Adrenal gland (tissue), 12 donors: ENCODE data around the gene PPP1R15A. TPM values are rescaled to one million over a fixed set of nuclear protein-coding genes. Genes with fewer than 3 reads are reported as not detected.
"Not testable (repeated sequence)": the region's sequence is repeated elsewhere in the genome, so short reads cannot be mapped to it uniquely, and the experiment has no call there.

Experiments
- DNase-seq, 7 donors: peaks; one replicate each; pipeline ENCODE4 v3.0.0-alpha.2; 2019 to 2020
- H3K27ac ChIP-seq, 5 donors: fragments of 200-600 bp; sonication (generic) in 4 of 5; 1 replicate in 3 of 5; 2 replicates in 2 of 5; pipeline versions ENCODE4 v1.5.1 to v1.8.0; 2016 to 2020; ENCODE audit warnings: mild to moderate bottlenecking in 1 of 5
- H3K27me3 ChIP-seq: fragments of 200-600 bp; 2 replicates; pipeline ENCODE4 v1.8.0; 2021
- H3K36me3 ChIP-seq, 2 donors: fragments of 200-600 bp; replicated peaks in 1 of 2; 1 replicate in 1 of 2; 2 replicates in 1 of 2; pipeline versions ENCODE4 v1.5.1 to v1.8.0; 2018 to 2022
- H3K4me1 ChIP-seq, 2 donors: fragments of 200-600 bp; replicated peaks in 1 of 2; 1 replicate in 1 of 2; 2 replicates in 1 of 2; pipeline versions ENCODE4 v1.5.1 to v1.8.0; 2018 to 2021
- H3K4me3 ChIP-seq, 4 donors: fragments of 200-600 bp; sonication (generic) in 3 of 4; one replicate each; pipeline ENCODE4 v1.5.1; 2016 to 2018
- H3K9me3 ChIP-seq, 3 donors: fragments of 200-600 bp; sonication (generic) in 1 of 3; replicated peaks in 1 of 3; 1 replicate in 2 of 3; 2 replicates in 1 of 3; pipeline versions ENCODE4 v1.5.1 to v1.8.0; 2016 to 2021
- POLR2A ChIP-seq, 2 donors: fragments of 450-650 bp; IDR thresholded peaks; one replicate each; pipeline ENCODE4 v1.6.1; 2017; ENCODE audit warnings: antibody characterized with exemption in 2 of 2, mild to moderate bottlenecking in 2 of 2, moderate library complexity in 1 of 2
- WGBS, 4 donors: extraction: QIAGEN DNeasy Blood & Tissue Kit in 2 of 4; methylation state at CpG; one replicate each; pipeline versions ENCODE4 v1.1.5 to v1.1.7; 2013 to 2017; 5-methylcytosine and 5-hydroxymethylcytosine counted together
- intact Hi-C, 2 donors: fragments of 100-400 bp; cut with DNase I; formaldehyde crosslinking; loops; one replicate each; pipeline versions ENCODE4 v1.14.1 to v1.15.0; 2022 to 2023
- polyA plus RNA-seq, 3 donors: library from polyadenylated mRNA; stranded (reverse); fragments of 200-250 nt in 2 of 3; fragments of 350-450 nt in 1 of 3; fragmentation: Illumina TruSeq in 1 of 3; extraction: RNeasy Lipid Tissue Mini Kit (QIAGEN cat#74804) in 1 of 3; gene quantifications; one replicate each; pipeline ENCODE4 v1.2.3, GENCODE V29; 2013 to 2014
- total RNA-seq, 9 donors: library from RNA; depleted of rRNA in 4 of 9; stranded (reverse); fragments of >200 nt in 4 of 9; fragments of 120-200 nt in 1 of 9; fragmentation: NEBNext Ultra II Directional in 1 of 9; extraction: Animal tissue kit (Norgen Biotek cat#: 25700) in 1 of 9; gene quantifications; one replicate each; pipeline versions ENCODE4 v1.1.0 to v1.2.4, GENCODE V29; 2013 to 2023
- TF ChIP-seq, protein P1 (sequence below), 6 experiments: fragments of 450-650 bp in 4 of 6; fragments of 200-600 bp in 2 of 6; sonication (generic) in 1 of 6; IDR thresholded peaks; 1 replicate in 5 of 6; 2 replicates in 1 of 6; pipeline versions ENCODE4 v1.5.1 to v1.8.0; 2016 to 2021; ENCODE audit warnings: antibody characterized with exemption in 6 of 6, mild to moderate bottlenecking in 2 of 6, moderate library complexity in 1 of 6
- donor health status: healthy with polysubstance abuse.
- donor health status: Bipolar disorder and iron deficiency.
- donor health status: DM: yes; HTN: yes; CAD: no.
- donor health status: DM: no; HTN: no; CAD: no.
- donor health status: DM: no; HTN: no; CAD: no.
- donor health status: DM: yes; HTN: yes; CAD: no.

The PPP1R15A gene
- total and polyA plus RNA-seq, 12 donors, result 18.2 to 174 (median 43.7) TPM

DNA sequence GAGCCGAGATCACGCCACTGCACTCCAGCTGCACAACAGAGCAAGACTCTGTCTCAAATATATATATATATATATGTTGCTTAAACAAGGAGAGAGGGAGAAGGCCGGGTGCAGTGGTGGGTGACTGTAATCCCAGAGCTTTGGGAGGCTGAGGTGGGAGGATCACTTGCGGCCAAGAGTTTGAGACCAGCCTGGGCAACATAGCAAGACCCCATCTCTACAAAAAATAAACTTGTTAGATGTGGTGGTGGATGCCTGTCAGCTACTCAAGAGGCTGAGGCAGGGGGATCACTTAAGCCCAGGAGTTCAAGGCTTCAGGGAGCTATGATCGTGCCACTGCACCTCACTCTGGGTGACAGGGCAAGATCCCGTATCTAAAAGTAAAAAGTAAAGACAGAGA, 30.6 kb upstream of the PPP1R15A start:
- Histone ChIP-seq H3K4me1 (peaks cover 0 to 7% of the 10 kb centered on the region in 2 donors), H3K9me3 (no peaks in the 10 kb centered on the region), H3K36me3 (peaks cover 0 to 12% of the 10 kb centered on the region in 2 donors), H3K27me3 (no peaks in the 10 kb centered on the region), H3K27ac (no peak overlapping the region), H3K4me3 (no peak overlapping the region)
- WGBS, 4 donors, result 89 to 94% (median 92%) methylated on average over 6 of the region's 6 CpGs
- DNase-seq, result no peak
- intact Hi-C loops, result loop anchor here (10.0 kb wide), 2 partner anchors 167 to 197 kb away; partner anchors contain the start of genes CA11 (in 1 of the 2) and NTN5 (in 1 of the 2)
- no peak for TF ChIP-seq POLR2A (IDR thresholded peaks at IDR 0.05)
- TF ChIP-seq, protein P1, sequence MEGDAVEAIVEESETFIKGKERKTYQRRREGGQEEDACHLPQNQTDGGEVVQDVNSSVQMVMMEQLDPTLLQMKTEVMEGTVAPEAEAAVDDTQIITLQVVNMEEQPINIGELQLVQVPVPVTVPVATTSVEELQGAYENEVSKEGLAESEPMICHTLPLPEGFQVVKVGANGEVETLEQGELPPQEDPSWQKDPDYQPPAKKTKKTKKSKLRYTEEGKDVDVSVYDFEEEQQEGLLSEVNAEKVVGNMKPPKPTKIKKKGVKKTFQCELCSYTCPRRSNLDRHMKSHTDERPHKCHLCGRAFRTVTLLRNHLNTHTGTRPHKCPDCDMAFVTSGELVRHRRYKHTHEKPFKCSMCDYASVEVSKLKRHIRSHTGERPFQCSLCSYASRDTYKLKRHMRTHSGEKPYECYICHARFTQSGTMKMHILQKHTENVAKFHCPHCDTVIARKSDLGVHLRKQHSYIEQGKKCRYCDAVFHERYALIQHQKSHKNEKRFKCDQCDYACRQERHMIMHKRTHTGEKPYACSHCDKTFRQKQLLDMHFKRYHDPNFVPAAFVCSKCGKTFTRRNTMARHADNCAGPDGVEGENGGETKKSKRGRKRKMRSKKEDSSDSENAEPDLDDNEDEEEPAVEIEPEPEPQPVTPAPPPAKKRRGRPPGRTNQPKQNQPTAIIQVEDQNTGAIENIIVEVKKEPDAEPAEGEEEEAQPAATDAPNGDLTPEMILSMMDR (IDR thresholded peaks at IDR 0.05), result no peak

DNA sequence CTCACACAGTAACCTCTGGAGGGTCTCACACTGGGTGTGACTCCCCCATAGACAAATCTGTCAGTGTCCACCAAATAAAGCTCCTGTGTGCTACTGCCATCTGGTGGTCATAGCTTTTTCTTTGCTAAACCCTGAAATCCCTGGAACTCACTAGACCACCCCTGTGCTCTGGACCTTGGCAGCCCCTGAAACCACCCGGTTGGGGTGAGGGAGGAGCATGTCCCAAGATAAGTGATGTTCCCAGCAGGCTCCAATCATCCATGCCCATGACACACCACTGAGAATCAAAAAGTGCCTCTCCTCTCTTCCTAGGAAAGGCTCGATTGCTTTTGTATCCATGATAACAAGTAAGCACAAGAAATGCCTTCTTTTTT, 29.4 kb upstream of the PPP1R15A start:
- TF ChIP-seq, protein P1 (IDR thresholded peaks at IDR 0.05), result peak; percentile 67 to 86 (median 74)
- TF ChIP-seq POLR2A (IDR thresholded peaks at IDR 0.05), result no peak
- WGBS, 4 donors, result 40 to 47% (median 44%) methylated on average over 2 of the region's 2 CpGs
- intact Hi-C loops, result loop anchor here (2.0 to 10.0 kb wide), 4 partner anchors 48 to 198 kb away; partner anchors contain the start of genes CA11 (in 1 of the 2) and NTN5 (in 1 of the 2)
- Histone ChIP-seq H3K27me3 (no peaks in the 10 kb centered on the region), H3K9me3 (no peaks in the 10 kb centered on the region), H3K4me1 (no peaks in the 10 kb centered on the region), H3K27ac (no peak overlapping the region), H3K4me3 (no peak overlapping the region), H3K36me3 (peaks cover 0 to 24% of the 10 kb centered on the region in 2 donors)
- DNase-seq, result peak in 6 of 7 donors; percentile 44 to 64 (median 56)

DNA sequence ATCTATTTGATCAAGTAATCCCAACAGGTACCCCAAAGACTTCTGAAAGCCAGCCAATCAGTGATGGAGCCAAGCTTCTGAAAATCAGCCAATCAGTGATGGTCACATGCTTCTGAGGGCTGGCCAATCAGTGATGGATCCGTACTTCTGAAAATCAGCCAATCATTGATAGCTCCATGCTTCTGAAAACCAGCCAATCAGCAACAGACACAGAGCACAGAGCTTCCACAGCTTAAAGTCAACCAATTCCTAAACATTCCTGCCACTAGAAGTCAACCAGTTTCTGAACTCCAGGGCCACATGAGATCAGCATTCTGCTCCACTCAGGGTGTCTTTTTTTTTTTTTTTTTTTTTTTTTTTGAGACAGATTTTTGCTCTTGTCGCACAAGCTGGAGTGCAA, 27.7 kb upstream of the PPP1R15A start:
- H3K27me3 ChIP-seq, result no peaks in the 10 kb centered on the region
- 80 to 86% (median 84%) methylated on average over 2 of the region's 2 CpGs for WGBS, 4 donors
- no peak overlapping the region for H3K4me3 ChIP-seq
- peaks cover 0 to 25% of the 10 kb centered on the region in 2 donors for H3K36me3 ChIP-seq
- H3K4me1 ChIP-seq, result no peaks in the 10 kb centered on the region
- TF ChIP-seq POLR2A (IDR thresholded peaks at IDR 0.05), result no peak
- TF ChIP-seq, protein P1 (IDR thresholded peaks at IDR 0.05), result peak in 3 of 6 experiments; percentile 12 to 29 (median 15)
- H3K9me3 ChIP-seq, result no peaks in the 10 kb centered on the region
- intact Hi-C loops, result loop anchor here (10.0 kb wide), 2 partner anchors 170 to 200 kb away; partner anchors contain the start of genes CA11 (in 1 of the 2) and NTN5 (in 1 of the 2)
- DNase-seq, result no peak
- H3K27ac ChIP-seq, result no peak overlapping the region

DNA sequence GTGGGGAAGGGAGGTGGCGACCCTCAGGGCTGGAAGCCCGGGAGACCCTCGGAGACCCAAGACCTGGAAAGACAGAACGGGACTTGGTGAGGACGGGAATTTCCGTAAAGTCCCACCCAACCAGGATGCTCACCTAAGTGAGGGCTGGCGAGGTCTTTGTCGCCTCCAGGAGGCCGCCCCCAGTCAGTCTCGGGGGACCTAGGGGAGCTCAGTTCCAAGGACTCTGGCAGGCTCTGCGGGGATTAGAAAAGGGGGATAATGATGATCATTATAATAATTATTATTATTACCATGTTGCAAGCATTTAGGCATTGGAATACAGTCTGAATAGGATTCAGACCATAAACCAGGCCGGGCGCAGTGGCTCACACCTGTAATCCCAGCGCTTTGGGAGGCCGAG, 26.8 kb upstream of the PPP1R15A start:
- WGBS, 4 donors, result 92 to 96% (median 92%) methylated on average over 14 to 15 of the region's 15 CpGs
- intact Hi-C loops, result loop anchor here (10.0 kb wide), 2 partner anchors 171 to 201 kb away; partner anchors contain the start of genes CA11 (in 1 of the 2) and NTN5 (in 1 of the 2)
- Histone ChIP-seq H3K27ac (no peak overlapping the region), H3K9me3 (no peaks in the 10 kb centered on the region), H3K27me3 (no peaks in the 10 kb centered on the region), H3K4me1 (no peaks in the 10 kb centered on the region), H3K36me3 (peaks cover 0 to 25% of the 10 kb centered on the region in 2 donors), H3K4me3 (no peak overlapping the region)
- TF ChIP-seq POLR2A (IDR thresholded peaks at IDR 0.05), result no peak
- TF ChIP-seq, protein P1 (IDR thresholded peaks at IDR 0.05), result no peak
- DNase-seq, result no peak

DNA sequence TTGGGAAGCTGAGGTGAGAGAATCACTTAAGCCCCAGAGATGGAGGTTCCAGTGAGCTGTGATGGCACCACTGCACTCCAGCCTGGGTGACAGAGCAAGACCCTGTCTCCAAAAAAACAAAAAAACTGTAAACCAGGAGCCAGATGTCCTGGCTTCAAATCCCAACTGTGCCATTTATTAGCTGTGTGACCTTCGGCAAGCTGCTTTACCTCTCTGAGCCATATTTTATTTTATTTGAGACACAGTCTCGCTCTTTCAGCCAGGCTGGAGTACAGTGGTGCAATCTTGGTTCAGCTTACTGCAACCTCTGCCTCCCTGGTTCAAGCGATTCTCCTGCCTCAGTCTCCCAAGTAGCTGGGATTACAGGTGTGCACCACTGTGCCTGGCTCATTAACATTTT, 25.6 kb upstream of the PPP1R15A start:
- not testable (repeated sequence) for H3K4me1 ChIP-seq, H3K27me3 ChIP-seq, DNase-seq, H3K27ac ChIP-seq, H3K4me3 ChIP-seq, H3K9me3 ChIP-seq
- WGBS, 4 donors, result 87 to 96% (median 94%) methylated on average over 3 of the region's 3 CpGs
- intact Hi-C loops, result loop anchor here (10.0 kb wide), 2 partner anchors 172 to 202 kb away; partner anchors contain the start of genes CA11 (in 1 of the 2) and NTN5 (in 1 of the 2)
- peaks cover 0 to 25% of the 10 kb centered on the region in 2 donors for H3K36me3 ChIP-seq
